BJ (cell line): ENCODE results near the gene VPS52. TPM values are rescaled to one million over a fixed set of nuclear protein-coding genes. Genes with fewer than 3 reads are reported as not detected.

Experiments
- CTCF ChIA-PET: fragments of 350-600 bp; formaldehyde crosslinking; extraction: SDS; loops from one replicate; lab custom pipeline; 2021; ENCODE audit warnings: antibody characterized with exemption, inconsistent platforms; lab: Yijun Ruan, JAX
- POLR2A ChIA-PET: fragments of 300-600 bp; sonication (Branson Sonifier 250); formaldehyde crosslinking; extraction: SDS; loops from one replicate; lab custom pipeline; 2021; ENCODE audit warnings: antibody characterized with exemption; lab: Charles Lee
- DNase-seq: peaks from one replicate; pipeline ENCODE4 v3.0.0-alpha.2; 2011; ENCODE audit warnings: low read depth
- H3K27me3 ChIP-seq: 2 replicates; pipeline ENCODE4 v1.6.0; 2011; ENCODE audit warnings: low read length; ENCODE audit not compliant: control insufficient read depth, insufficient read depth
- H3K36me3 ChIP-seq: 2 replicates; pipeline ENCODE4 v1.5.1; 2011; ENCODE audit warnings: low read length; ENCODE audit not compliant: control insufficient read depth, insufficient read depth
- H3K4me3 ChIP-seq: 2 replicates; pipeline ENCODE4 v1.5.1; 2011; ENCODE audit warnings: low read depth, mild to moderate bottlenecking, control low read depth, low read length
- polyA plus RNA-seq: library from polyadenylated mRNA; depleted of rRNA; stranded (reverse); fragments of >200 nt; gene quantifications from 2 replicates; pipeline ENCODE4 v1.2.3, GENCODE V29; 2011
- TF ChIP-seq, protein P1 (sequence below): IDR thresholded peaks from 2 replicates; pipeline ENCODE4 v1.5.1; 2011; ENCODE audit warnings: low read depth, mild to moderate bottlenecking, control low read depth, inconsistent platforms, low read length, moderate library complexity; ENCODE audit not compliant: insufficient read depth

Gene VPS52
- polyA plus RNA-seq, 1 experiment: 89.8 TPM

DNA sequence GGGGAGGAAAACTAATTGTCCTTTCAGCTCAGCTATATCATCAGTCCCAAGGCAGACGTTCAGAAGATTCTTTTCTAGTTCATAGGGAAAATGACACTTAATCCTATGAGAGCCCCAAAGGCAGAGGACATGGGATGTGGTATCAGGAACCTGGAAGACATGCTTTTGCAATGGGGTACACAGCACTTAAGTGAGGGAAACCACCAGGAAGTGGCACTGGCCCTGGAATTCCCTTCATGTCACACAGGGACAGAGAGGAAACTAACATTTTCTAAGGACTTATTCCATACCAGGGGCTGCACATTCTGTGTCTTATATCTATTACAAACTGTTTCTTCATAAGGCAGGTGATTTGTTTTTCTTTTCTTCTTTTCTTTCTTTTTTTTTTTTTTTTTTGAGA lies 28.2 kb downstream of the VPS52 start:
- TF ChIP-seq, protein P1, sequence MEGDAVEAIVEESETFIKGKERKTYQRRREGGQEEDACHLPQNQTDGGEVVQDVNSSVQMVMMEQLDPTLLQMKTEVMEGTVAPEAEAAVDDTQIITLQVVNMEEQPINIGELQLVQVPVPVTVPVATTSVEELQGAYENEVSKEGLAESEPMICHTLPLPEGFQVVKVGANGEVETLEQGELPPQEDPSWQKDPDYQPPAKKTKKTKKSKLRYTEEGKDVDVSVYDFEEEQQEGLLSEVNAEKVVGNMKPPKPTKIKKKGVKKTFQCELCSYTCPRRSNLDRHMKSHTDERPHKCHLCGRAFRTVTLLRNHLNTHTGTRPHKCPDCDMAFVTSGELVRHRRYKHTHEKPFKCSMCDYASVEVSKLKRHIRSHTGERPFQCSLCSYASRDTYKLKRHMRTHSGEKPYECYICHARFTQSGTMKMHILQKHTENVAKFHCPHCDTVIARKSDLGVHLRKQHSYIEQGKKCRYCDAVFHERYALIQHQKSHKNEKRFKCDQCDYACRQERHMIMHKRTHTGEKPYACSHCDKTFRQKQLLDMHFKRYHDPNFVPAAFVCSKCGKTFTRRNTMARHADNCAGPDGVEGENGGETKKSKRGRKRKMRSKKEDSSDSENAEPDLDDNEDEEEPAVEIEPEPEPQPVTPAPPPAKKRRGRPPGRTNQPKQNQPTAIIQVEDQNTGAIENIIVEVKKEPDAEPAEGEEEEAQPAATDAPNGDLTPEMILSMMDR: no peak
- Histone ChIP-seq H3K4me3 (no peak overlapping the region), H3K27me3 (peaks cover 6% of the 10 kb centered on the region), H3K36me3 (no peaks in the 10 kb centered on the region)
- ChIA-PET POLR2A (no interaction called here), CTCF (interaction anchor here (0.8 kb wide), 1 partner anchor 34 kb away, joined by 3 read pairs; no protein-coding TSS in a partner anchor)
- DNase-seq: no peak

- POLR2A ChIA-PET: no interaction called here
- TF ChIP-seq, protein P1: no peak
- DNase-seq: no peak
Measured at GRCh38 chr6:33241968-33242367, 29.7 kb downstream of the VPS52 start.

GRCh38 chr6:33237741-33238140 lies 33.9 kb downstream of the VPS52 start:
- DNase-seq: no peak
- H3K36me3 ChIP-seq: no peaks in the 10 kb centered on the region
- TF ChIP-seq, protein P1: no peak
- CTCF ChIA-PET: interaction anchor here (5.0 kb wide), 1 partner anchor 11 kb away, joined by 34 read pairs; no protein-coding TSS in a partner anchor
- no peak overlapping the region for H3K4me3 ChIP-seq
- H3K27me3 ChIP-seq: peaks cover 19% of the 10 kb centered on the region
- POLR2A ChIA-PET: no interaction called here

More at GRCh38 chr6:33241968-33242367, 29.7 kb downstream of the VPS52 start:
- Histone ChIP-seq H3K27me3 (peaks cover 8% of the 10 kb centered on the region), H3K36me3 (no peaks in the 10 kb centered on the region), H3K4me3 (no peak overlapping the region)
- CTCF ChIA-PET: interaction anchor here (0.6 kb wide), 1 partner anchor 271 kb away, joined by 4 read pairs; no protein-coding TSS in a partner anchor

GRCh38 chr6:33236852-33237251 lies 34.8 kb downstream of the VPS52 start:
- Histone ChIP-seq H3K4me3 (no peak overlapping the region), H3K36me3 (no peaks in the 10 kb centered on the region), H3K27me3 (peaks cover 20% of the 10 kb centered on the region)
- POLR2A ChIA-PET: no interaction called here
- TF ChIP-seq, protein P1: no peak
- CTCF ChIA-PET: interaction anchor here (5.0 kb wide), 1 partner anchor 12 kb away, joined by 34 read pairs; no protein-coding TSS in a partner anchor
- DNase-seq: no peak

DNA sequence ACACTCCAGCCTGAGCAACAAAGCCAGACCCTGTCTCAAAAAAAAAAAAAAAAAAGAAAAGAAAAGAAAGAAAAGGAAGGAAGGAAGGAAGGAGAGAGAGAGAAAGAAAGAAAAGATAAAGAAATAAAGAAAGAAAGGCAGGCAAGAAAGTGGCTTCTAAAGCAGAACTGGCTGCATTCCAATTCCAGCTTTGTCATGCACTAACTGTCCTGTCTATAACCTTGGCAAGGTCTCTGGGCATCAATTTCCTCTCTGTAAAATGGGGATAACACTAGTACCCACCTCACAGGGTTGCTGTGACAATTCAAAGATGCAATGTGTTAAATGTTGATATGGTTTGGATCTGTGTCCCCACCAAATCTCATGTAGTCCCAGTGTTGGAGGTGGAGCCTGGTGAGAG lies 35.3 kb downstream of the VPS52 start:
- Histone ChIP-seq H3K27me3 (peaks cover 21% of the 10 kb centered on the region), H3K36me3 (no peaks in the 10 kb centered on the region), H3K4me3 (no peak overlapping the region)
- no peak for DNase-seq
- TF ChIP-seq, protein P1: no peak
- CTCF ChIA-PET: interaction anchor here (5.0 kb wide), 1 partner anchor 12 kb away, joined by 34 read pairs; no protein-coding TSS in a partner anchor
- POLR2A ChIA-PET: no interaction called here
